Lung (tissue), 16 donors: Measurements from ENCODE around the gene FHIP1B. TPM values are rescaled to one million over a fixed set of nuclear protein-coding genes. Genes with fewer than 3 reads are reported as not detected.
"Not testable (repeated sequence)": the region's sequence is repeated elsewhere in the genome, so short reads cannot be mapped to it uniquely, and the experiment has no call there.

ENCODE experiments used
- ATAC-seq: fragments of 200-7000 bp; cut with Tn5 transposase; one replicate; pipeline ENCODE4 v1.9.1; 2020; ENCODE audit warnings: moderate number of reproducible peaks; ENCODE audit not compliant: insufficient read depth, low FRiP score
- DNase-seq, 3 donors: peaks; one replicate each; pipeline ENCODE4 v3.0.0-alpha.2; 2013 to 2017
- H3K27ac ChIP-seq, 2 donors: one replicate each; pipeline ENCODE4 v1.5.1; 2013; ENCODE audit warnings: mild to moderate bottlenecking in 2 of 2, moderate library complexity in 2 of 2, control low read depth in 1 of 2, inconsistent platforms in 1 of 2, low read depth in 1 of 2, low read length in 1 of 2
- H3K27me3 ChIP-seq, 3 donors: one replicate each; pipeline ENCODE4 v1.5.1; 2013; ENCODE audit warnings: low read length in 2 of 3; ENCODE audit not compliant: control insufficient read depth in 3 of 3, insufficient read depth in 3 of 3
- H3K36me3 ChIP-seq, 4 donors: one replicate each; pipeline ENCODE4 v1.5.1; 2013; ENCODE audit warnings: low read length in 4 of 4, mild to moderate bottlenecking in 1 of 4, moderate library complexity in 1 of 4; ENCODE audit not compliant: control insufficient read depth in 4 of 4, insufficient read depth in 4 of 4
- H3K4me1 ChIP-seq, 5 donors: one replicate each; pipeline ENCODE4 v1.5.1; 2013; ENCODE audit warnings: low read length in 5 of 5, mild to moderate bottlenecking in 2 of 5, moderate library complexity in 1 of 5; ENCODE audit not compliant: control insufficient read depth in 5 of 5, insufficient read depth in 5 of 5
- H3K4me3 ChIP-seq: one replicate; pipeline ENCODE4 v1.5.1; 2013; ENCODE audit warnings: mild to moderate bottlenecking, control low read depth, moderate library complexity
- H3K9ac ChIP-seq, 2 donors: one replicate each; pipeline ENCODE4 v1.5.1; 2013; ENCODE audit warnings: low read length in 2 of 2, control low read depth in 1 of 2; ENCODE audit not compliant: insufficient read depth in 1 of 2
- H3K9me3 ChIP-seq, 4 donors: one replicate each; pipeline ENCODE4 v1.5.1; 2013; ENCODE audit warnings: low read length in 3 of 4, mild to moderate bottlenecking in 1 of 4, moderate library complexity in 1 of 4; ENCODE audit not compliant: control insufficient read depth in 4 of 4, insufficient read depth in 3 of 4
- CTCF ChIP-seq: IDR thresholded peaks from 2 replicates; pipeline ENCODE4 v1.5.1; 2012; ENCODE audit warnings: mild to moderate bottlenecking; ENCODE audit errors: control extremely low read depth, extremely low read depth
- WGBS, 2 donors: extraction: QIAGEN DNeasy Blood & Tissue Kit; methylation state at CpG; one replicate each; pipeline ENCODE4 v1.1.7; 2013; 5-methylcytosine and 5-hydroxymethylcytosine counted together
- long read RNA-seq, 5 donors: transcript quantifications; one replicate each; lab custom pipeline, GENCODE V29; 2026
- polyA plus RNA-seq, 2 donors: library from polyadenylated mRNA; stranded (reverse); fragments of 200-250 nt; gene quantifications; one replicate each; pipeline ENCODE4 v1.2.1, GENCODE V29; 2013
- total RNA-seq, 2 donors: library from RNA; depleted of rRNA in 1 of 2; stranded (reverse); fragments of >200 nt in 1 of 2; gene quantifications; one replicate each; pipeline ENCODE4 v1.2.1, GENCODE V29; 2014 to 2021
- donor health status: control.
- donor health status: control.
- donor health status: Bipolar disorder and iron deficiency.
- donor health status: healthy.
- donor health status: DM: yes; HTN: yes; CAD: no.

The FHIP1B gene
- total RNA-seq: 10 to 100 TPM; 42.0 to 43.4 TPM
- polyA plus RNA-seq: 10 to 100 TPM; 40.9 to 41.5 TPM
- long read RNA-seq, donor 1, transcript FAM160A2-204 (3 exons, 1,309 nt): major isoform, 14 of 31 reads
- long read RNA-seq, donor 1, partial matches to known transcripts: 13 of 31 reads
- long read RNA-seq, donor 1, other reads (novel, unspliced or antisense): 0 of 31 reads
- long read RNA-seq, donor 2, partial matches to known transcripts: 0 of 3 reads
- long read RNA-seq, donor 2, other reads (novel, unspliced or antisense): 0 of 3 reads
- long read RNA-seq, donor 3, partial matches to known transcripts: 0 of 6 reads
- long read RNA-seq, donor 3, other reads (novel, unspliced or antisense): 0 of 6 reads
- long read RNA-seq, donor 4, partial matches to known transcripts: 7 of 13 reads
- long read RNA-seq, donor 4, other reads (novel, unspliced or antisense): 0 of 13 reads
- long read RNA-seq, donor 5, transcript FAM160A2-204 (3 exons, 1,309 nt): major isoform, 5 of 22 reads
- long read RNA-seq, donor 5, partial matches to known transcripts: 11 of 22 reads
- long read RNA-seq, donor 5, other reads (novel, unspliced or antisense): 0 of 22 reads

DNA sequence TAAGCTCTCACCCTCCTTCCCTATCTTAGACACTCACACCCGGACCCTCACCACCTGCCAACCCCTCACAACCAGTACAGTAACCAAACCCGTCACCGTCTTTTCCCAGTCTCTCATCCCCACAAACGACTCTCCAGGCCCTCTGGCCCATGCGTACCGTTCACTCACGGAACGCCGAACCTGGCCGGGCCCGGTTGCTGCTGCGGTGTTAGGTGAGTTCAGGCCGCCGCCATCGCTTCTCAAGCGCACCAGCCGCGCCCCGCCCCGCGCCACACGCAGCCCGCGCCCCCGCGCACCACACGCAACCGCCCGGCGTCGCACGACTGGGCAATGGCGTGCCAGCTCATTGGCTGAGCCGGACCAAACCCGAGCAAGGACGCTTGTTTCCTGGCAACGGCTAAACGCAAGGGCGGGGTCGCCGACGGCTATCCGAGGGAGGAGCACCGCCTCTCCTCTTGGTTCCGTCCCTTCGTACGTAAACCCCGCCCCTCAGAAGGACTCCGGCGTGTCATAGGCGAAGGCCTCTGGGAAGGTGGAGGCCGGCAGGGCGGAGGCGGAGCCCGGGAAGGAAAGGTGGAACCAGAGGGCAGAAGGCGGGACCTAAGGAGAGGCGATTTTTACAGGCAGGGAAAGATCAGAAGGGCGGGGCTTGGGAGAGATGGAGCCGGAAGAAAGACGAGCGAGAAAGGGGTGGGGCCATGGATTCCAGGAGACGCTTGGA, at the start of gene FHIP1B:
TSS of gene FHIP1B (minus strand) at position 250 of the 721 bp plus-strand sequence. CDS start 10,120 bp downstream, outside the sequence.
- WGBS, 2 donors: 0% methylated on average over 60 to 62 of the region's 62 CpGs
- H3K27ac ChIP-seq: peak within 1 kb of the TSS; percentile 80 to 91

DNA sequence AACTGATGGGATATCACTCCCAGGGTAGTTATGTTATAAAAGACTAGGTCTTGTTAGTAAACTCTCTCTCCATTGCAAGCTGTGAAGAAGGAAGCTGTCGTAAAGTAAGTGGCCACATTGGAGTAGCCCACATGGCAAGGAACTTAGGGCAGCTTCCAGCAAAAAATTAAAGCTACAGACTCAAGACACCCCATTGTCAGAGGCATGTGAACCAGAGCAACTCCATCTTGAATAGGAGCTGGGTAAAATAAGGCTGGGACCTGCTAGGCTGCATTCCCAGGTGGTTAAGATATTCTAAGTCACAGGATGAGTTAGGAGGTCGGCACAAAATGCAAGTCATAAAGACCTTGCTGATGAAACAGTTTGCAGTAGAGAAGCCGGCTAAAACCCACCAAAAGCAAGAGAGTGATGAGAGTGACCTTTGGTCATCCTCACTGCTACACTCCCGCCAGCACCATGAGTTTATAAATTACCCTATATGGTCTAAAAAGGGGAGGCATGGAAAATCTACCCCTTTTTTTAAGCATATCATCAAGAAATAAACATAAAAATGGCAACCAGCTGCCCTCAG, 49.1 kb upstream of the FHIP1B start:
- no peak for DNase-seq
- WGBS, 2 donors: 80% methylated on average over 4 of the region's 4 CpGs
- TF ChIP-seq CTCF: no peak
- no peak for ATAC-seq
- H3K9me3 ChIP-seq: no peaks in the 10 kb centered on the region
- no peak overlapping the region for H3K27ac ChIP-seq
- no peaks in the 10 kb centered on the region for H3K36me3 ChIP-seq
- H3K27me3 ChIP-seq: peaks cover 0 to 8% (median 3%) of the 10 kb centered on the region in 3 donors
- H3K4me3 ChIP-seq: no peak overlapping the region
- no peak overlapping the region for H3K9ac ChIP-seq
- no peaks in the 10 kb centered on the region for H3K4me1 ChIP-seq

More for the DNA sequence above, at the start of gene FHIP1B:
- Histone ChIP-seq H3K9ac (peak within 1 kb of the TSS; percentile 52 to 94), H3K4me1 (peaks cover 0 to 10% (median 6%) of the 10 kb centered on the region in 5 donors), H3K27me3 (no peaks in the 10 kb centered on the region), H3K36me3 (no peaks in the 10 kb centered on the region), H3K4me3 (peak within 1 kb of the TSS; percentile 81), H3K9me3 (no peaks in the 10 kb centered on the region)
- TF ChIP-seq CTCF: no peak
- DNase-seq (peak; percentile 99 to 100 (median 100)), ATAC-seq (peak; percentile 98)

- not testable (repeated sequence) for ATAC-seq, H3K4me1 ChIP-seq, H3K27me3 ChIP-seq, H3K27ac ChIP-seq, H3K36me3 ChIP-seq, H3K9me3 ChIP-seq, H3K9ac ChIP-seq, DNase-seq, H3K4me3 ChIP-seq
- WGBS, 2 donors: 50% methylated on average over 7 of the region's 7 CpGs
These were observed 46.4 kb upstream of the FHIP1B start for GRCh38 chr11:6280809-6281208.
